GM21786 (cell line): ENCODE results near the gene DPM2.

ENCODE experiments used
- ATAC-seq: cut with Tn5 transposase; IDR thresholded peaks from one replicate; pipeline ENCODE4 v1.9.1; 2021; ENCODE audit not compliant: unreplicated experiment

DPM2 gene

GRCh38 chr9:127958728-127959127, 21.1 kb upstream of the DPM2 start:
- ATAC-seq, result no peak

GRCh38 chr9:127955294-127956015, 17.8 kb upstream of the DPM2 start:
- peak; percentile 78 for ATAC-seq

GRCh38 chr9:127954831-127955293, 17.2 kb upstream of the DPM2 start:
- ATAC-seq, result no peak

DNA sequence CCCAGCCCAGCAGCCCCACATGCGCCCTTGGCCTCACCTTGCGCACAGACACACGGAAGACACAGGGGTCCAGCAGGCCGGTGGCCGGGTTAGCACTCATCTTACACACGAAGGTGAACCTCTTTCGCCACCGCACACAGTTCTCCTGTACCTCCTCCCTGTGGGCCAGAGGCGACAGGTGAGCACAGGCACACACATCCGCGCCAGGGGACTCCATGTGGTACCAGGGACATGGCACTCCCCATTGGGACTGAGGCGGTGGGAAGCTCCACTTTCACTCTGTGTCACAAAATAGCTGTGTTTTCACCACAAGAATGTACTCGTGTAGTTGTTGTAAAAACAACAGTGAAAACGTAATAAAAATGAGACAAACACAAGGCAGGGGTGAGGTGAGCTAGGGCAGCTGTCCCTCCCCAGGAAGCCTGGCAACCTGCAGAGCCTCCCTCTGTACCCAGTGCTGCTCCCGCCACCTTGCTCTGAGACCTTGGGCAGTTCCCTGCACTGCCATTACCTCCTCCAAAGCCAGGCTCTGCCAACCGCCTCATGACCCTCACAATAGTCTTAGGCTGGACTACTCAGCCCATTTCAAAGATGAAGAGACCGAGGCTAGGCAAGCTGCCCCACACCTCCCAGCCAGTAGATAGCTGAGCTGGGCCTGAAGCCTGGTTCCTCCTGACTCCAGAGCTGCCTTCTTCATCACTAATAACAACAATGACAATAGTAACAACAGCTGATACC, 16.3 kb upstream of the DPM2 start:
- no peak for ATAC-seq

DNA sequence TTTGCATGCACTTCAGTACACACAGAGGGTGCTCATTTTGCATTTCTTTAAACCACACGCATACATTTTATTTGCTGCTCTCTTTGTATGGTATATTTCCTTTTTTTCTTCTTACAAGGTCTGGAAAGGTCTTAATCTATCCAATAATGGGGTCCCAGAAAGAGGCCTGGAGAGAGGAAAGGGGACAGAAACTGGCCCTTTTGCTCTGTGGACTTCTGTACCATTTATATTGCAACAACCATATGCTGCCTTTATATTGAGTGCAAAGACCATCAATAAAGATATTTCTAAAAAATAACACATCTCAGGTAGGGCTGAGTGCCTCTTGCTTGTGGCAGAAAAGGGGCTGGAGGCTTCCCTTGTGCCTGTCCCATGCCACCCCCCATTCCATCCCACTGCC, 15.5 kb upstream of the DPM2 start:
- no peak for ATAC-seq

GRCh38 chr9:127950513-127951289, 13.0 kb upstream of the DPM2 start:
- no peak for ATAC-seq

DNA sequence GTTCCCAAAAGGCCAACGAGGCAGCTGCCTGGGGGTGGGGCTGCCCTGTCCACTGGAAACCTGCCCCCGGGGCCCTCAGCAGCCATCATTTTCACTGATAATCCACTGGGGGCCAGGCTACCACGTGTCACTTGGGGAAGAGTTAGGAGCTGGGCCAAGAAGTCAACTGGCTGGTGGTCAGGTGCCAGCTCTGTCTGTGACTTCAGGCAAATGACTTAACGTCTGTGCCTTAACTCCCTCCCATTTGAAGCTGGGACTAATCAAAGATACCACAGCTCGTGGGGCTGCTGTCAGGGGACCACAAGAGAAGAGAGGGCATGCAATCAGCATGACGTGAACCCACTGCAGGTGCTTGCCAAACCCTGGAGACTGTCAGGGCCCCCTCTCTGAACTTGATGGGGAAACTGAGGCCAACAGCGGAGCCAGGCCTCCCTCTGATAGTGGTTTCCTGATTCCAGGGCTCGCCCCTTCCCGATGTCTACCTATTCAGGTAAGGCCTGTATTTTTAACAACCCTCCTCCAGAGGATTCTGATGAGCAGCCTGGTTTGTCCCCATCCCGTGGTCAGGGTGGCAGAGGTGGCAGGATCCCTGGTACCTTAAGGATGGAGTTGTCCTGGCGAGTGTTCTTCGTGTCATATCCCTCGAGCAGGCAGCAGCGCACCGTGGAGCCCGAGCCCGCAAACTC, 12.3 kb upstream of the DPM2 start:
- no peak for ATAC-seq

GRCh38 chr9:127947841-127948710, 10.4 kb upstream of the DPM2 start:
- no peak for ATAC-seq

GRCh38 chr9:127946728-127947127, 9.1 kb upstream of the DPM2 start:
- ATAC-seq, result no peak

- ATAC-seq, result no peak
Measured at GRCh38 chr9:127945942-127946341, 8.3 kb upstream of the DPM2 start.

- no peak for ATAC-seq
Measured at GRCh38 chr9:127945338-127945737, 7.7 kb upstream of the DPM2 start.

- no peak for ATAC-seq
Measured at GRCh38 chr9:127944586-127945218, 7.0 kb upstream of the DPM2 start.

- ATAC-seq, result peak; percentile 65
Measured at GRCh38 chr9:127943731-127944144, 6.1 kb upstream of the DPM2 start.

DNA sequence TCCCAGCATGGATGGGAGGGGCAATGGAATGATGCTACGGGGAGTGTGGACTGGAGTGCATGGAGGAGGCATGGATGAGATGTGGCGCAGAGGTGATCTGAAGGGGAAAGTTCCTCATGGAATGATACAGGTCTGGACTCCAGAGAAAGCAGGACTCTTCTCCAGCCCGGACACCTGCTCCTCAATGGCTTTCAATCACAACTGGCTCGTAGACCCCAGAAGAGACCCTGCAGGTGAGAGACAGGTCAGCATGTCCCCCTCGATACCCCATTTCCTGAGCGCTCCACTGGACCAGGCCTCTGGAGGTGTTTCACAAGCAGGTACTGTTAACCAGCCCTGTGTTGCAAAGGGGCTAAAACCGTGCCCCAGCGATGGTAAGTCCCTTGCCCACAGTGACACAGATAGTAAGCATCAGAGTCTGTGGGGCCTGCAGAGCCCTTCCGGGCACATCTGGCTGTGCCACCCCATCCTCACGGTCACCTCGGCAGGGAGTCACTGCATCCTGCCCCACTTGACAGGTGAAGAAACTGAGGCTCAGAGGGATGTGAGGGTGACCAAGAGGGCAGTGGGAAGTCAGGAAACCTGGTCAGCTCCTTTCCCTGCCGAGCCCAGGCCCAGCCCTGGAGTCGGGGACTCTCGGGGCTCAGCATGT, 5.5 kb upstream of the DPM2 start:
- ATAC-seq, result no peak

DNA sequence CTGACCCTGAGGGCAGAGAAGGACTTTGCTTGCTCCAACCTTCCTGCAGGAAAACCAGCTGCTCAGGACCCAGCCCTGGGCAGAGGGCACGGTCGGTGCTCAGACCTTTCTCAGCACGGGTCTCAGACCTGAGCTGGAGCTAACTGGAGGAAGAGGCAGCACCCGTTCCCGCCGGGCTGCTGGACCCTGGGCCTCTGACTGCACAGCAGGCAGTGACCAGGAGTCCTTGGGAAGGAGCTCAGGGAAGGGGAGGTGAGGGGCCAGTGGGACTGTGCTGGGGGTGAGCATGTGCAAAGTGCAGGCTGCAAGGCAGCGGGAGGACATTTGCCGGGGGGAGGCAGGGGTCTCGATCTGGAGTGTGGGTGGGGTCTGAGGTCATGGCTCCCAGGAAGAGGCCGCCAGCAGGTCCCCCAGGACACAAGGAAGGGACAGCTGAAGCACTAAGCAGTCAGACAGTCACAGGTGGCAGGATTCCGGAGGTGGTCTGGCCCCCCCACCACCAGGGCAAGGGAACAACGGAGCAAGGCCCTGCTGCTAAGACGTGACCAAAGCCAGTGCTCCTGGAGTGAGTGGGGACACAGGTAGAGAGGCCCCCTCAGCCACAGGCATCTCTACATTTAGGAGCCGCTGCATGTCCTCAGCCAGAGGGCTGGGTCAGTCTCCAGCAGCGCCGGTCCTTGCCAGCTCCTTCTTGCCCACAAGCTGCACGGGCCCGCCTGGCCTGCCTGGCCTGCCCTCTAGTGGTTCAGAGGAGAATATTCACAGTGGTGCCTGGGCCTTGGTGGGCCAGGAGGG, 4.8 kb upstream of the DPM2 start:
- ATAC-seq, result no peak

DNA sequence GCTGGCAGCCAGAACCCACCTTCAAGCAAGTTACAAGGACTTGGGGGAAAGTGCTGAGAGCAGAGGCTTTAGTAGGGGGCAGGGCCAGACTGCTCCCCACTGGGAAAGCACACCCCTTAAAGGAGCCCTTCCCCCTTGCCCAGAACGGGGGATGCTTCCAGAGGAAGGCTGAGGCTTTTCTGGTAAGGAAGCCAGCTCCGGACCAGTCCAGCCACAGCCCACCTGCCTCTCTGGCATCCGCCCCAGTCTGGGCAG, 4.2 kb upstream of the DPM2 start:
- no peak for ATAC-seq

- ATAC-seq, result no peak
Measured at GRCh38 chr9:127941062-127941960, 3.7 kb upstream of the DPM2 start.

GRCh38 chr9:127940593-127940992, 2.9 kb upstream of the DPM2 start:
- ATAC-seq, result no peak
